22Rv1 (cell line): ENCODE measurements around the gene GDNF.

Experiments used
- ZFX ChIP-seq: fragments of 450-650 bp; IDR thresholded peaks from 2 replicates; pipeline ENCODE4 v1.6.1; 2017; ENCODE audit warnings: antibody characterized with exemption, borderline replicate concordance
- TF ChIP-seq, protein P1 (sequence below): fragments of 450-650 bp; IDR thresholded peaks from 2 replicates; pipeline ENCODE4 v1.5.1; 2017; ENCODE audit warnings: mild to moderate bottlenecking

DNA sequence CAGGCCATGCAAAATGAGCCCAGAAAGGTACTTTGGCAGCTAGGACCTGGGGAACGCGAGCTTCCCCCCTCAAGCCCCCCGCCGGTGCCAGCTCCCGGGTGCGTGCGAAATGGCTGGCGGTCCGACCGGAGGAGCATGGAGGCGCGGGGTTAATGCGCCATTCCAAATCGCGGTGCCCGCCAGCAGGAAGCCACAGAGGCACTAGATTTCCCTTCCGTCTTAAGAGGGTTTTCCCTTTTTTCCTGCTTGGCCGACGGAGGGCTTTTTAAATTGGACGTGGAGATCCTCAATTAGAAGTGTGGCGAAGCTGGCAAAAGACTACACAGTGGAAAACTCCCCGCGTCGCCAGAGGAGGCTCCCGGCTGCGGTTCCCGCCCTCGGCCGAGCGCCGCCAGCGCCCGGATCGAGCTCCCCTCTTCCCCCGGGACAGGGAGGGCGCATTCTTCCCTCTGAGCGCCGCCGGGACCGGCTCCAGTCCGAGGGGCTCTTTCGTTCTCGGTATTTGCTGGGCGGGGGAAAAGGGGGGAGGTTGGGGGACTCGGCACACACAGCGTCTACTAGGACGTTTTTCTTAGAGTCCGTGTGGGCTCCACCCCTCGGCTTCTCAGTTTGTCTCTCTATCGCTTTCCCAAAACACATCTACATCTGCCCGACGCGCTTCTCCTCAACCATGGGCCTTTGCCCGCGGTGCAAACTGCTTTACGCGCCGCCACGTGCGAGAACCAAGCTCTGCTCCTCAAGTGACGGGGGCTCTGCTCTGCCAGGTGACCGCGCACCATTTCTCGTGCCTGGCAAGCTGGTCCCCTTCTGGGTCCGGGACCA, 3.0 kb downstream of the GDNF start:
- TF ChIP-seq, protein P1, sequence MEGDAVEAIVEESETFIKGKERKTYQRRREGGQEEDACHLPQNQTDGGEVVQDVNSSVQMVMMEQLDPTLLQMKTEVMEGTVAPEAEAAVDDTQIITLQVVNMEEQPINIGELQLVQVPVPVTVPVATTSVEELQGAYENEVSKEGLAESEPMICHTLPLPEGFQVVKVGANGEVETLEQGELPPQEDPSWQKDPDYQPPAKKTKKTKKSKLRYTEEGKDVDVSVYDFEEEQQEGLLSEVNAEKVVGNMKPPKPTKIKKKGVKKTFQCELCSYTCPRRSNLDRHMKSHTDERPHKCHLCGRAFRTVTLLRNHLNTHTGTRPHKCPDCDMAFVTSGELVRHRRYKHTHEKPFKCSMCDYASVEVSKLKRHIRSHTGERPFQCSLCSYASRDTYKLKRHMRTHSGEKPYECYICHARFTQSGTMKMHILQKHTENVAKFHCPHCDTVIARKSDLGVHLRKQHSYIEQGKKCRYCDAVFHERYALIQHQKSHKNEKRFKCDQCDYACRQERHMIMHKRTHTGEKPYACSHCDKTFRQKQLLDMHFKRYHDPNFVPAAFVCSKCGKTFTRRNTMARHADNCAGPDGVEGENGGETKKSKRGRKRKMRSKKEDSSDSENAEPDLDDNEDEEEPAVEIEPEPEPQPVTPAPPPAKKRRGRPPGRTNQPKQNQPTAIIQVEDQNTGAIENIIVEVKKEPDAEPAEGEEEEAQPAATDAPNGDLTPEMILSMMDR: no peak
- no peak for TF ChIP-seq ZFX
